B cell (primary cell): ENCODE data around the gene CCL24. TPM values are rescaled to one million over a fixed set of nuclear protein-coding genes. Genes with fewer than 3 reads are reported as not detected.
"Not testable (repeated sequence)": the region's sequence is repeated elsewhere in the genome, so short reads cannot be mapped to it uniquely, and the experiment has no call there.

Source experiments
- ATAC-seq: fragments of 200-7000 bp; cut with Tn5 transposase; one replicate; pipeline ENCODE4 v1.10.0; 2021; ENCODE audit warnings: low read depth, mild to moderate bottlenecking, moderate number of reproducible peaks, moderate library complexity
- CTCF ChIA-PET: fragments of 350-600 bp; sonication (Branson Sonifier 250); formaldehyde crosslinking; loops from one replicate; lab custom pipeline; 2021; ENCODE audit warnings: antibody characterized with exemption, inconsistent platforms; lab: Charles Lee
- POLR2A ChIA-PET: fragments of 350-600 bp; sonication (Branson Sonifier 250); formaldehyde crosslinking; loops from one replicate; lab custom pipeline; 2021; ENCODE audit warnings: antibody characterized with exemption; lab: Charles Lee
- DNase-seq: peaks from one replicate; pipeline ENCODE4 v3.0.0; 2013
- H2AFZ ChIP-seq: 2 replicates; pipeline ENCODE4 v1.6.1; 2012; ENCODE audit warnings: mild to moderate bottlenecking, low read depth, low read length; ENCODE audit not compliant: insufficient read depth, poor library complexity, severe bottlenecking
- H3K27ac ChIP-seq, 2 donors: 1 replicate in 1 of 2; 2 replicates in 1 of 2; pipeline ENCODE4 v1.5.1; 2012 to 2013; ENCODE audit warnings: low read length in 2 of 2, mild to moderate bottlenecking in 2 of 2, moderate library complexity in 1 of 2
- H3K27me3 ChIP-seq, 4 experiments: fragments of 200-600 bp in 1 of 4; sonication (generic) in 1 of 4; replicated peaks in 1 of 4; 1 replicate in 2 of 4; 2 replicates in 2 of 4; pipeline versions ENCODE4 v1.6.1 to v1.7.0; 2013 to 2016; ENCODE audit warnings: low read length in 3 of 4, mild to moderate bottlenecking in 2 of 4, mixed read lengths in 1 of 4, moderate library complexity in 1 of 4; ENCODE audit not compliant: insufficient read depth in 4 of 4, control insufficient read depth in 3 of 4; ENCODE audit errors: control extremely low read depth in 1 of 4
- H3K36me3 ChIP-seq, 2 experiments: replicated peaks in 1 of 2; 1 replicate in 1 of 2; 2 replicates in 1 of 2; pipeline versions ENCODE4 v1.6.1 to v1.7.1; 2013; ENCODE audit warnings: low read length in 1 of 2; ENCODE audit not compliant: insufficient read depth in 2 of 2, control insufficient read depth in 1 of 2; ENCODE audit errors: control extremely low read depth in 1 of 2, extremely low read depth in 1 of 2
- H3K4me1 ChIP-seq, 2 donors: fragments of 200-600 bp in 1 of 2; sonication (generic) in 1 of 2; 1 replicate in 1 of 2; 2 replicates in 1 of 2; pipeline versions ENCODE4 v1.5.1 to v1.6.1; 2013 to 2017; ENCODE audit warnings: low read length in 2 of 2; ENCODE audit not compliant: control insufficient read depth in 2 of 2, insufficient read depth in 2 of 2
- H3K4me2 ChIP-seq: replicated peaks from 2 replicates; pipeline ENCODE3; 2012; ENCODE audit warnings: mild to moderate bottlenecking, low read depth, low read length; ENCODE audit not compliant: poor library complexity, severe bottlenecking
- H3K4me3 ChIP-seq, 5 experiments: fragments of 200-600 bp in 1 of 5; sonication (generic) in 1 of 5; 1 replicate in 3 of 5; 2 replicates in 2 of 5; pipeline versions ENCODE4 v1.5.1 to v1.7.0; 2011 to 2016; ENCODE audit warnings: low read length in 4 of 5, mild to moderate bottlenecking in 4 of 5, low read depth in 2 of 5, control low read depth in 1 of 5, moderate library complexity in 1 of 5; ENCODE audit not compliant: insufficient read depth in 1 of 5; ENCODE audit errors: control extremely low read depth in 1 of 5, extremely low read depth in 1 of 5
- H3K79me2 ChIP-seq: fragments of 200-600 bp; sonication (generic); one replicate; pipeline ENCODE4 v1.6.0; 2016; ENCODE audit warnings: low read length; ENCODE audit not compliant: control insufficient read depth, insufficient read depth
- H3K9ac ChIP-seq: fragments of 200-600 bp; sonication (generic); 2 replicates; pipeline ENCODE4 v1.6.1; 2017; ENCODE audit warnings: mild to moderate bottlenecking, low read length, moderate library complexity
- H3K9me3 ChIP-seq, 3 donors: one replicate each; pipeline versions ENCODE4 v1.6.1 to v1.7.1; 2013; ENCODE audit warnings: low read length in 2 of 3; ENCODE audit not compliant: control insufficient read depth in 2 of 3, insufficient read depth in 1 of 3; ENCODE audit errors: control extremely low read depth in 1 of 3
- H4K20me1 ChIP-seq: 2 replicates; pipeline ENCODE4 v1.6.0; 2012; ENCODE audit warnings: mild to moderate bottlenecking, low read length; ENCODE audit not compliant: insufficient read depth, control insufficient read depth, poor library complexity, severe bottlenecking
- H3K27ac Mint-ChIP-seq: one replicate; pipeline ENCODE4 v1.8.0; 2021; ENCODE audit warnings: mixed read lengths
- H3K27me3 Mint-ChIP-seq: one replicate; pipeline ENCODE4 v1.8.0; 2021; ENCODE audit warnings: mixed read lengths
- H3K4me1 Mint-ChIP-seq: one replicate; pipeline ENCODE4 v1.8.0; 2021; ENCODE audit warnings: mixed read lengths
- H3K4me3 Mint-ChIP-seq: one replicate; pipeline ENCODE4 v1.8.0; 2021; ENCODE audit warnings: mixed read lengths
- H3K9me3 Mint-ChIP-seq: one replicate; pipeline ENCODE4 v1.8.0; 2022; ENCODE audit warnings: mixed read lengths; ENCODE audit not compliant: insufficient read depth
- CTCF ChIP-seq: fragments of 200-600 bp; IDR thresholded peaks from one replicate; pipeline ENCODE4 v1.8.0; 2022; ENCODE audit warnings: antibody characterized with exemption, mild to moderate bottlenecking
- EZH2 ChIP-seq: IDR thresholded peaks from 2 replicates; pipeline ENCODE4 v1.6.1; 2012; ENCODE audit warnings: borderline replicate concordance, low read depth, mild to moderate bottlenecking, moderate library complexity, low read length; ENCODE audit not compliant: insufficient read depth, poor library complexity, severe bottlenecking
- WGBS: methylation state at CpG from one replicate; pipeline ENCODE4 v1.1.5; 2013; ENCODE audit warnings: missing lambda C conversion rate; ENCODE audit not compliant: insufficient coverage; 5-methylcytosine and 5-hydroxymethylcytosine counted together
- intact Hi-C: fragments of 100-400 bp; cut with micrococcal nuclease; formaldehyde crosslinking; loops from one replicate; pipeline ENCODE4 v1.10.0; 2022
- polyA plus RNA-seq: library from polyadenylated mRNA; depleted of rRNA; stranded (reverse); fragments of >200 nt; gene quantifications from 2 replicates; pipeline ENCODE4 v1.2.3, GENCODE V29; 2012
- total RNA-seq, 2 donors: library from RNA; stranded (reverse); fragments of 120-200 nt in 1 of 2; gene quantifications; 1 replicate in 1 of 2; 2 replicates in 1 of 2; pipeline versions ENCODE4 v1.2.3 to v1.2.4, GENCODE V29; 2013 to 2022

The CCL24 gene
- total and polyA plus RNA-seq, 2 donors (not counting 1 experiment from before 2014, with no cell fraction given): not detected

DNA sequence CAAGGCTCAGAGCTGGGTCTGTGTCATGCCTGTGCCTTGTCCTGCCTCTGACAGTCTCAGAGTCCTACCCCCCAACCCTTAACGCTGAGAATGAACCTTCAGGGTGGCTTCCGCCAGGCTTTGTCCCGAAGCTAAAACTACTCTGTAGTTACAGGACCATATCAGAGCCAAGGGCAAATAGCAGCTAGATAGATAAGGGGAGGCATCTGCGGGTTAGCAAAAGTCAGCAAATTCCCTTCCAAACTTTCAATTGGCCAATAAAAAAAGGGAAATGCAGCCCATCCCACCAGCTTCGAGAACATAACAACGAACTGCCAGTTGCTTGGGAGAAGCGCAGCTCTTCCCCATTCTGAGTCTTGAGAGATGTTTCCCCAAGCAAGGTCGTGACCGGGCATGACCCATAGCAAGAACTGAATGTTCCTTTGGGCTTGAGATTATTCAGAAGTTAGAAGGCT is 17.7 kb downstream of the CCL24 start:
- ATAC-seq (no peak), DNase-seq (no peak)
- Mint-ChIP-seq H3K4me1 (no peaks in the 10 kb centered on the region), H3K27ac (no peak overlapping the region), H3K27me3 (peaks cover 18% of the 10 kb centered on the region), H3K9me3 (no peaks in the 10 kb centered on the region), H3K4me3 (no peak overlapping the region)
- no peaks in the 10 kb centered on the region for H3K9me3 ChIP-seq
- intact Hi-C loops: no loop called here
- H3K27ac ChIP-seq: no peak overlapping the region
- CTCF ChIA-PET: no interaction called here
- H3K4me2 ChIP-seq: no peak overlapping the region
- no peaks in the 10 kb centered on the region for H3K36me3 ChIP-seq
- H3K27me3 ChIP-seq: peaks cover 0 to 11% (median 0%) of the 10 kb centered on the region in 4 experiments
- H3K4me1 ChIP-seq: no peaks in the 10 kb centered on the region
- no peaks in the 10 kb centered on the region for H4K20me1 ChIP-seq
- POLR2A ChIA-PET: no interaction called here
- 71% methylated on average over 6 of the region's 9 CpGs for WGBS
- H3K9ac ChIP-seq: no peak overlapping the region
- H3K4me3 ChIP-seq: no peak overlapping the region
- H3K79me2 ChIP-seq: no peaks in the 10 kb centered on the region
- no peak for TF ChIP-seq CTCF
- TF ChIP-seq EZH2: no peak
- no peak overlapping the region for H2AFZ ChIP-seq

DNA sequence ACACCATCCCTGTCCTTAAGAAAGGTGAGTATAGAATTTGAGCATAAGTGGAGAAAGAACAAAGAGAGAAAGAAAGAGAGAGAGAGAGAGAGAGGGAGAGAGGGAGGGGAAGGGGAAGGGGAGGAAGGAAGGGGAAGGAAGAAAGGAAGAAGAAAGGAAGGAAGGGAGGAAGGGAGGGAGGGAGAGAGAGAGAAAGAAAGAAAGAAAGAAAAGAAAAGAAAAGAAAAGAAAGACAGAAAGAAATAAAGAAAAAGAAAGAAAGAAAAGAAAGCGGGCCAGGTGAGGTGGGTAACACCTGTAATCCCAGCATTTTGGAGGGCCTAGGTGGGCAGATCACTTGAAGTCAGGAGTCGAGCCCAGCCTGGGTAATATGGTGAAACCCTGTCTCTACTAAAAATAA is 19.9 kb downstream of the CCL24 start:
- no peaks in the 10 kb centered on the region for H3K9me3 Mint-ChIP-seq
- no peaks in the 10 kb centered on the region for H3K9me3 ChIP-seq
- H3K27me3 Mint-ChIP-seq: peaks cover 18% of the 10 kb centered on the region
- peaks cover 0 to 2% (median 0%) of the 10 kb centered on the region in 4 experiments for H3K27me3 ChIP-seq
- no peak for DNase-seq
- no peaks in the 10 kb centered on the region for H3K79me2 ChIP-seq
- no peak overlapping the region for H2AFZ ChIP-seq
- no peaks in the 10 kb centered on the region for H3K4me1 Mint-ChIP-seq
- H3K9ac ChIP-seq: no peak overlapping the region
- no peak overlapping the region for H3K27ac ChIP-seq
- H3K4me3 Mint-ChIP-seq: no peak overlapping the region
- no peak overlapping the region for H3K4me2 ChIP-seq
- no peaks in the 10 kb centered on the region for H3K4me1 ChIP-seq
- WGBS: 83% methylated on average over 2 of the region's 2 CpGs
- no peaks in the 10 kb centered on the region for H3K36me3 ChIP-seq
- H4K20me1 ChIP-seq: no peaks in the 10 kb centered on the region
- TF ChIP-seq EZH2: no peak
- no peak for TF ChIP-seq CTCF
- ATAC-seq: no peak
- H3K27ac Mint-ChIP-seq: no peak overlapping the region
- ChIA-PET POLR2A (no interaction called here), CTCF (no interaction called here)
- H3K4me3 ChIP-seq: no peak overlapping the region
- intact Hi-C loops: no loop called here

- H2AFZ ChIP-seq, POLR2A ChIA-PET, intact Hi-C loops, H3K36me3 ChIP-seq, H3K4me1 ChIP-seq, H3K4me3 Mint-ChIP-seq, H3K27ac Mint-ChIP-seq, H3K4me1 Mint-ChIP-seq, H3K27ac ChIP-seq, H3K79me2 ChIP-seq, CTCF ChIA-PET, H3K4me2 ChIP-seq, H3K4me3 ChIP-seq, DNase-seq, H4K20me1 ChIP-seq, H3K9me3 Mint-ChIP-seq, H3K9me3 ChIP-seq, H3K9ac ChIP-seq, H3K27me3 ChIP-seq, ATAC-seq: not testable (repeated sequence)
- peaks cover 11% of the 10 kb centered on the region for H3K27me3 Mint-ChIP-seq
- WGBS: 100% methylated on average over 1 of the region's 5 CpGs
Observed at GRCh38 chr7:75792567-75792966, 21.0 kb downstream of the CCL24 start.
